ENCODE results near the gene DUSP10. TPM values are rescaled to one million over a fixed set of nuclear protein-coding genes. Genes with fewer than 3 reads are reported as not detected.

DUSP10 gene
- total and polyA plus RNA-seq, 2 donors (not counting 1 experiment from before 2014, with no cell fraction given) = 22.8 to 37.7 TPM

- H3K79me2 ChIP-seq (ENCODE audit: control insufficient read depth, insufficient read depth, low read length) = no peaks in the 10 kb centered on the region
- Mint-ChIP-seq H3K4me1 (peaks cover 23% of the 10 kb centered on the region), H3K9me3 (ENCODE audit: insufficient read depth) (no peaks in the 10 kb centered on the region), H3K27me3 (no peaks in the 10 kb centered on the region), H3K27ac (no peak overlapping the region), H3K4me3 (no peak overlapping the region)
- H3K36me3 ChIP-seq (replicated peaks in 1 of 2; ENCODE audit: control extremely low read depth in 1 of 2, control insufficient read depth in 1 of 2, extremely low read depth in 1 of 2, insufficient read depth in 2 of 2, low read length in 1 of 2) = no peaks in the 10 kb centered on the region
- peaks cover 20 to 21% of the 10 kb centered on the region in 2 donors for H3K4me1 ChIP-seq (ENCODE audit: control insufficient read depth in 2 of 2, insufficient read depth in 2 of 2, low read length in 2 of 2)
- H2AFZ ChIP-seq (ENCODE audit: insufficient read depth, low read depth, low read length, poor library complexity, severe bottlenecking) = no peak overlapping the region
- H4K20me1 ChIP-seq (ENCODE audit: control insufficient read depth, insufficient read depth, low read length, poor library complexity, severe bottlenecking) = no peaks in the 10 kb centered on the region
- no peaks in the 10 kb centered on the region for H3K9me3 ChIP-seq (ENCODE audit: control extremely low read depth in 1 of 3, control insufficient read depth in 2 of 3, insufficient read depth in 1 of 3, low read length in 2 of 3)
- WGBS (ENCODE audit: insufficient coverage) = 100% methylated on average over 1 of the region's 5 CpGs
- POLR2A ChIA-PET = interaction anchor here (0.7 kb wide), 1 partner anchor 43 kb away, joined by 5 read pairs; no protein-coding TSS in a partner anchor
- no peak overlapping the region for H3K4me2 ChIP-seq (replicated peaks; ENCODE audit: low read depth, low read length, poor library complexity, severe bottlenecking)
- no peaks in the 10 kb centered on the region for H3K27me3 ChIP-seq (replicated peaks in 1 of 4; ENCODE audit: control extremely low read depth in 1 of 4, control insufficient read depth in 3 of 4, insufficient read depth in 4 of 4, low read length in 3 of 4)
- DNase-seq = no peak
- CTCF ChIA-PET = no interaction called here
- H3K4me3 ChIP-seq (ENCODE audit: control extremely low read depth in 1 of 5, extremely low read depth in 1 of 5, insufficient read depth in 1 of 5, low read depth in 2 of 5, low read length in 4 of 5) = no peak overlapping the region
- ATAC-seq (ENCODE audit: low read depth) = no peak
- intact Hi-C loops (cut with micrococcal nuclease) = no loop called here
- no peak overlapping the region for H3K27ac ChIP-seq (ENCODE audit: low read length in 2 of 2)
- TF ChIP-seq CTCF (IDR thresholded peaks at IDR 0.05) (no peak), EZH2 (IDR thresholded peaks at IDR 0.05; ENCODE audit: borderline replicate concordance, insufficient read depth, low read depth, low read length, poor library complexity, severe bottlenecking) (no peak)
- H3K9ac ChIP-seq (ENCODE audit: low read length) = no peak overlapping the region
Observed at GRCh38 chr1:221786647-221787046, 44.8 kb upstream of the DUSP10 start.

GRCh38 chr1:221783936-221784335 lies 42.0 kb upstream of the DUSP10 start:
- no peak overlapping the region for H2AFZ ChIP-seq (ENCODE audit: insufficient read depth, low read depth, low read length, poor library complexity, severe bottlenecking)
- 27% methylated on average over 3 of the region's 4 CpGs for WGBS (ENCODE audit: insufficient coverage)
- peak; percentile 64 for ATAC-seq (ENCODE audit: low read depth)
- H3K4me1 ChIP-seq (ENCODE audit: control insufficient read depth in 2 of 2, insufficient read depth in 2 of 2, low read length in 2 of 2) = peaks cover 44 to 48% of the 10 kb centered on the region in 2 donors
- CTCF ChIA-PET = interaction anchor here (0.8 kb wide), 1 partner anchor 225 kb away, joined by 3 read pairs; no protein-coding TSS in a partner anchor
- POLR2A ChIA-PET = interaction anchor here (1.2 kb wide), 1 partner anchor 40 kb away, joined by 4 read pairs; no protein-coding TSS in a partner anchor
- no peak overlapping the region for H3K9ac ChIP-seq (ENCODE audit: low read length)
- Mint-ChIP-seq H3K4me1 (peaks cover 47% of the 10 kb centered on the region), H3K27me3 (no peaks in the 10 kb centered on the region), H3K27ac (peak overlapping the region; percentile 26), H3K4me3 (peak overlapping the region; percentile 16), H3K9me3 (ENCODE audit: insufficient read depth) (no peaks in the 10 kb centered on the region)
- H3K27me3 ChIP-seq (replicated peaks in 1 of 4; ENCODE audit: control extremely low read depth in 1 of 4, control insufficient read depth in 3 of 4, insufficient read depth in 4 of 4, low read length in 3 of 4) = no peaks in the 10 kb centered on the region
- no peaks in the 10 kb centered on the region for H3K9me3 ChIP-seq (ENCODE audit: control extremely low read depth in 1 of 3, control insufficient read depth in 2 of 3, insufficient read depth in 1 of 3, low read length in 2 of 3)
- peak overlapping the region in 1 of 5 experiments; percentile 10 for H3K4me3 ChIP-seq (ENCODE audit: control extremely low read depth in 1 of 5, extremely low read depth in 1 of 5, insufficient read depth in 1 of 5, low read depth in 2 of 5, low read length in 4 of 5)
- H3K79me2 ChIP-seq (ENCODE audit: control insufficient read depth, insufficient read depth, low read length) = no peaks in the 10 kb centered on the region
- no peak overlapping the region for H3K27ac ChIP-seq (ENCODE audit: low read length in 2 of 2)
- intact Hi-C loops (cut with micrococcal nuclease) = no loop called here
- DNase-seq = peak; percentile 35
- peak overlapping the region; percentile 43 for H3K4me2 ChIP-seq (replicated peaks; ENCODE audit: low read depth, low read length, poor library complexity, severe bottlenecking)
- TF ChIP-seq EZH2 (IDR thresholded peaks at IDR 0.05; ENCODE audit: borderline replicate concordance, insufficient read depth, low read depth, low read length, poor library complexity, severe bottlenecking) (no peak), CTCF (IDR thresholded peaks at IDR 0.05) (no peak)
- no peaks in the 10 kb centered on the region for H4K20me1 ChIP-seq (ENCODE audit: control insufficient read depth, insufficient read depth, low read length, poor library complexity, severe bottlenecking)
- no peaks in the 10 kb centered on the region for H3K36me3 ChIP-seq (replicated peaks in 1 of 2; ENCODE audit: control extremely low read depth in 1 of 2, control insufficient read depth in 1 of 2, extremely low read depth in 1 of 2, insufficient read depth in 2 of 2, low read length in 1 of 2)

Measured in B cell (primary cell).